Measurements from ENCODE around the gene TNFRSF13B. TPM values are rescaled to one million over a fixed set of nuclear protein-coding genes. Genes with fewer than 3 reads are reported as not detected.

The TNFRSF13B gene
- total RNA-seq, 1 experiment from 2014 or later, result not detected

DNA sequence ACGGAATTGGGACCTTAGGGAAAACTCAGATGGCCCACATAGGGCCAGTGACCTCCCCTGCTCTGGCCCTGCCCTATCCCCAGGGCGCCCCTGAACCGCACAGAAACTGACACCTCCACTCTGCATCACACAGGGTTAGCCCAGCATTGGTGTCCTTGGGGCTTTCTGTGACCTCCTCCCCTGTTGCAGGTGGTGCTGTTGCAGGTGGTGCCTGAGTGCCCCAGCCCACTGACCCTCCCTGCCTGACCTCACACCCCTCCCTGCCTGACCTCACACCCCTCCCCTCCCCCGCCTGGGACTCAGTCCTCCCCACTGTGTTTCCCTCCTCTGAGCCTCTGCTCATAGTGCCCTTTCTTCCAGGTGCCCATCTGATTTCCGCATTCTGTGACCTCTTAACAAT is 21.4 kb downstream of the TNFRSF13B start:
- H3K27me3 Mint-ChIP-seq (ENCODE audit: insufficient read depth, unreplicated experiment), result peaks cover 44% of the 10 kb centered on the region
- POLR2A ChIA-PET, result no interaction called here
- TF ChIP-seq, protein P1, sequence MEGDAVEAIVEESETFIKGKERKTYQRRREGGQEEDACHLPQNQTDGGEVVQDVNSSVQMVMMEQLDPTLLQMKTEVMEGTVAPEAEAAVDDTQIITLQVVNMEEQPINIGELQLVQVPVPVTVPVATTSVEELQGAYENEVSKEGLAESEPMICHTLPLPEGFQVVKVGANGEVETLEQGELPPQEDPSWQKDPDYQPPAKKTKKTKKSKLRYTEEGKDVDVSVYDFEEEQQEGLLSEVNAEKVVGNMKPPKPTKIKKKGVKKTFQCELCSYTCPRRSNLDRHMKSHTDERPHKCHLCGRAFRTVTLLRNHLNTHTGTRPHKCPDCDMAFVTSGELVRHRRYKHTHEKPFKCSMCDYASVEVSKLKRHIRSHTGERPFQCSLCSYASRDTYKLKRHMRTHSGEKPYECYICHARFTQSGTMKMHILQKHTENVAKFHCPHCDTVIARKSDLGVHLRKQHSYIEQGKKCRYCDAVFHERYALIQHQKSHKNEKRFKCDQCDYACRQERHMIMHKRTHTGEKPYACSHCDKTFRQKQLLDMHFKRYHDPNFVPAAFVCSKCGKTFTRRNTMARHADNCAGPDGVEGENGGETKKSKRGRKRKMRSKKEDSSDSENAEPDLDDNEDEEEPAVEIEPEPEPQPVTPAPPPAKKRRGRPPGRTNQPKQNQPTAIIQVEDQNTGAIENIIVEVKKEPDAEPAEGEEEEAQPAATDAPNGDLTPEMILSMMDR (IDR thresholded peaks at IDR 0.05; ENCODE audit: unreplicated experiment), result no peak
- H3K36me3 Mint-ChIP-seq (ENCODE audit: insufficient read depth, unreplicated experiment), result no peaks in the 10 kb centered on the region
- DNase-seq (ENCODE audit: unreplicated experiment), result no peak
- CTCF ChIA-PET, result no interaction called here
- no peak overlapping the region for H3K27ac Mint-ChIP-seq (ENCODE audit: low read depth, unreplicated experiment)
- H3K4me1 Mint-ChIP-seq (ENCODE audit: insufficient read depth, unreplicated experiment), result no peaks in the 10 kb centered on the region
- intact Hi-C loops (cut with micrococcal nuclease), result no loop called here
- H3K9me3 Mint-ChIP-seq (ENCODE audit: unreplicated experiment), result peaks cover 16% of the 10 kb centered on the region
- H3K4me3 Mint-ChIP-seq (ENCODE audit: unreplicated experiment), result no peak overlapping the region
- no TSS peak for BruUV-seq (replicated peaks)

DNA sequence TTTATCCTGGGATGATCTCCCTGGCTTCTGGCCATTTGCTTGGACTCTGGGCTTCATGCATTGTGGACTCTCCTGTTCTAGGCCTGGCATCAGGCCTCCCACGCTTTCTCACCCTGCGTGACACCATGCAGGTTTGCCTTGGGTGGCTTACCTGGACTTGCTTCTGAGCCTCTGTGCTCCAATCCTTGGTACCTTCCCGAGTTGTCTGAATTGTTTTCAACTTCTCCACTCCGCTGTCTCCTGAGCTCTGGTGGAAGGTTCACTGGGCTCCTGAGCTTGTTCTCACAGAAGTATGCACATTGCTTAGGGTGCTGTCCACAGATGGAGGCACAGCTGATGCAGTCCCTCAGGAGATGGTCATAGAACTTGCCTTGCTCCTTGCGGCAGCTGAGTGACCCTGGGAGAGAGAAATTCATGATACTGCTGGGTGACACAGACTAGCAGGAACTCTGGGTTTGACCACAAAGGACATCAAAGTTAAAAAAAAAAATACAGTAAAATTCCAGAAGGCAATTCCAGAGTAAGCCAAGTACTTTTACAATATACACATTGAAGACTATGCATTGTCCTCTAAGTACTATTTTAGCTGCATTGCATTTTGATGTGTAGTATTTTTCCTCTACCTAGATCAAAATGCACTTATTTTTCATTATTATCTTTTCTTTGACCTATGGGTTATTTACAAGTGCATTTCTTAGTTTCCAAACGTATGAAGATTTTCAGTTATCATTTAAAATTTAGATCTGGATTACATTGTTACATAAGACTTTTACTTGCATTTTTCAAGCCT is 23.1 kb downstream of the TNFRSF13B start:
- ChIA-PET CTCF (interaction anchor here (0.5 kb wide), 1 partner anchor 31 kb away, joined by 3 read pairs; no protein-coding TSS in a partner anchor), POLR2A (no interaction called here)
- Mint-ChIP-seq H3K4me3 (ENCODE audit: unreplicated experiment) (no peak overlapping the region), H3K27ac (ENCODE audit: low read depth, unreplicated experiment) (no peak overlapping the region), H3K4me1 (ENCODE audit: insufficient read depth, unreplicated experiment) (no peaks in the 10 kb centered on the region), H3K36me3 (ENCODE audit: insufficient read depth, unreplicated experiment) (no peaks in the 10 kb centered on the region), H3K9me3 (ENCODE audit: unreplicated experiment) (peaks cover 16% of the 10 kb centered on the region), H3K27me3 (ENCODE audit: insufficient read depth, unreplicated experiment) (peaks cover 44% of the 10 kb centered on the region)
- no peak for DNase-seq (ENCODE audit: unreplicated experiment)
- no TSS peak for BruUV-seq (replicated peaks)
- intact Hi-C loops (cut with micrococcal nuclease), result no loop called here
- TF ChIP-seq, protein P1 (IDR thresholded peaks at IDR 0.05; ENCODE audit: unreplicated experiment), result no peak

DNA sequence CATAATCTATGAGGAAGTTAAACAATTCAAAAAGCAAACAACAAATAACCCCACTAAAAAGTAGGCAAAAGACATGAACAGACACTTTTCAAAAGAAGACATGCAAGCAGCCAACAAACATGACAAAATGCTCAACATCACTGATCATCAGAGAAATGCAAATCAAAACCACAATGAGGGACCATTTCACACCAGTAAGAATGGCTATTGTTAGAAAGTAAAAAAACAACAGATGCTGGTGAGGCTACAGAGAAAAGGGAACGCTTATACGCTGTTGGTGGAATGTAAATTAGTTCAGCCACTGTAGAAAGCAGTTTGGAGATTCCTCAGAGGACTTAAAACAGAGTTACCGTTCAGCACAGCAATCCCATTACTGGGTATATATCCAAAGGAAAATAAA is 24.4 kb downstream of the TNFRSF13B start:
- ChIA-PET CTCF (interaction anchor here (0.7 kb wide), 1 partner anchor 9 kb away, joined by 3 read pairs; no protein-coding TSS in a partner anchor), POLR2A (no interaction called here)
- DNase-seq (ENCODE audit: unreplicated experiment), result no peak
- TF ChIP-seq, protein P1 (IDR thresholded peaks at IDR 0.05; ENCODE audit: unreplicated experiment), result no peak
- H3K36me3 Mint-ChIP-seq (ENCODE audit: insufficient read depth, unreplicated experiment), result no peaks in the 10 kb centered on the region
- no peak overlapping the region for H3K27ac Mint-ChIP-seq (ENCODE audit: low read depth, unreplicated experiment)
- intact Hi-C loops (cut with micrococcal nuclease), result no loop called here
- H3K9me3 Mint-ChIP-seq (ENCODE audit: unreplicated experiment), result peaks cover 16% of the 10 kb centered on the region
- H3K4me1 Mint-ChIP-seq (ENCODE audit: insufficient read depth, unreplicated experiment), result no peaks in the 10 kb centered on the region
- no peak overlapping the region for H3K4me3 Mint-ChIP-seq (ENCODE audit: unreplicated experiment)
- H3K27me3 Mint-ChIP-seq (ENCODE audit: insufficient read depth, unreplicated experiment), result peaks cover 45% of the 10 kb centered on the region
- no TSS peak for BruUV-seq (replicated peaks)

DNA sequence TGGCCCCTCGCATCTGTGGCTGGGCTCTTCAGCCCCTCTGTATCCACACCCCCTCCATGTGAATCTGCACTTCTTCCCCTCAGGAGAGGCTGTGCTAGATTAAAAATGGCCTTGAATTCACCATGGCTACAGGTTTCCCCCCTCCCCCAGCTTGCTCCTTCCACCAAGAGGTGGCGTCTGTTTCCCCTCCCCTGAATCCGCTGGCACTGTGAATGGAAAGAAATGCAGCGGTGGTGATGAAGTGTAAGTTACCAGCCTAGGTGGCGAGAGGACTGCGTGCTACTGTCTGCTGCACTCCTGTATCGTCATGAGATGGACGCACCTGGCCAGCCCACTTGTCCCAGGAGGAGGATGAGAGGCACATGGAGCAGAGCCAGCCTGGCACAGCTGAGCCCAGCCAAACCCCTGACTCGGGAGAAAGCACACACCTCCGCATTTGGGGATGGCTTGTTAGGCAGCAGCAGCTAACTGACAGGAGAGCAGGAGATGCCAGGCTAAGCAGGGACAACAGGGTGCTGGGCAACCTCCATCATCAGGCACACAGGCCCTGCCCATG is 26.2 kb downstream of the TNFRSF13B start:
- CTCF ChIA-PET, result no interaction called here
- TF ChIP-seq, protein P1 (IDR thresholded peaks at IDR 0.05; ENCODE audit: unreplicated experiment), result no peak

More for the DNA sequence above, 26.2 kb downstream of the TNFRSF13B start:
- Mint-ChIP-seq H3K27me3 (ENCODE audit: insufficient read depth, unreplicated experiment) (peaks cover 49% of the 10 kb centered on the region), H3K36me3 (ENCODE audit: insufficient read depth, unreplicated experiment) (no peaks in the 10 kb centered on the region), H3K9me3 (ENCODE audit: unreplicated experiment) (peaks cover 16% of the 10 kb centered on the region), H3K4me1 (ENCODE audit: insufficient read depth, unreplicated experiment) (no peaks in the 10 kb centered on the region), H3K4me3 (ENCODE audit: unreplicated experiment) (no peak overlapping the region), H3K27ac (ENCODE audit: low read depth, unreplicated experiment) (no peak overlapping the region)
- DNase-seq (ENCODE audit: unreplicated experiment), result no peak
- intact Hi-C loops (cut with micrococcal nuclease), result no loop called here
- POLR2A ChIA-PET, result no interaction called here
- BruUV-seq (replicated peaks), result no TSS peak
